Activated CD4-positive, alpha-beta T cell treated with anti-CD3 and anti-CD28 coated beads for 48 hours (primary cell): Measurements from ENCODE around the gene STX5.
"Not testable (repeated sequence)": the region's sequence is repeated elsewhere in the genome, so short reads cannot be mapped to it uniquely, and the experiment has no call there.

ENCODE experiments used
- DNase-seq: peaks from one replicate; pipeline ENCODE4 v3.0.0-alpha.2; 2020

The STX5 gene

GRCh38 chr11:62854013-62854824, 22.4 kb upstream of the STX5 start:
- DNase-seq, result no peak

- DNase-seq, result peak; percentile 31
These were observed 21.6 kb upstream of the STX5 start for GRCh38 chr11:62853279-62853965.

DNA sequence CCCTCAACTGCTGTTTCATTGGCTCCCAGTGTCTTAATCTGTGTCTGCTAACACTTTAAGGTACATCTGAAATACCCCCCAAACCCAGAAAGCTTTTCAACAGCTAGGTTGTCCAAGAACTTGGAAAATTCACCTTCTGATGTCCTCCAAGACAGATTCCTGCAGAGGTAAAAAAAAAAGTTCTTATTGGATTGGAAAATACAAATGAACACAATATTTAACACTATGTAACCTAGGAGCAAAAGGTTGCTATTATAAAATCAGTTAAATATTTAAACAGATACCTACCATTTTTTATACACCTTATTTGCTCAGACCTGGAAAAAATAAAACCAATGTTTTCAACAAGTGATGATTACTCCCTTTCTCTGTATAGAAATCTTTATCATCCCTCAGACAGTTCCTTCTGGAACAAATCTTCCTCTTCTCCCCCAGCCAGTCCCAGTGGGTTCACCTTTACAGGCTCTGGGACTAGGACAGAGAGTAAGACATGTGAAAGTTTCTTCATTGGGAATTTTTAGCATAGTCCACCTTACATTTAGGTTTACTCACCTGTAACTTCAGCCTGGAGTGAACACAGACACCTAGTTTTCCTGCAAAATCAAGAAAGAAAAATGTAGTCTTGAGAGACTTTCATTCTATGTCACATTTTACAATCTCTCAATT, 20.8 kb upstream of the STX5 start:
- no peak for DNase-seq

GRCh38 chr11:62851807-62852522, 20.1 kb upstream of the STX5 start:
- DNase-seq, result no peak

DNA sequence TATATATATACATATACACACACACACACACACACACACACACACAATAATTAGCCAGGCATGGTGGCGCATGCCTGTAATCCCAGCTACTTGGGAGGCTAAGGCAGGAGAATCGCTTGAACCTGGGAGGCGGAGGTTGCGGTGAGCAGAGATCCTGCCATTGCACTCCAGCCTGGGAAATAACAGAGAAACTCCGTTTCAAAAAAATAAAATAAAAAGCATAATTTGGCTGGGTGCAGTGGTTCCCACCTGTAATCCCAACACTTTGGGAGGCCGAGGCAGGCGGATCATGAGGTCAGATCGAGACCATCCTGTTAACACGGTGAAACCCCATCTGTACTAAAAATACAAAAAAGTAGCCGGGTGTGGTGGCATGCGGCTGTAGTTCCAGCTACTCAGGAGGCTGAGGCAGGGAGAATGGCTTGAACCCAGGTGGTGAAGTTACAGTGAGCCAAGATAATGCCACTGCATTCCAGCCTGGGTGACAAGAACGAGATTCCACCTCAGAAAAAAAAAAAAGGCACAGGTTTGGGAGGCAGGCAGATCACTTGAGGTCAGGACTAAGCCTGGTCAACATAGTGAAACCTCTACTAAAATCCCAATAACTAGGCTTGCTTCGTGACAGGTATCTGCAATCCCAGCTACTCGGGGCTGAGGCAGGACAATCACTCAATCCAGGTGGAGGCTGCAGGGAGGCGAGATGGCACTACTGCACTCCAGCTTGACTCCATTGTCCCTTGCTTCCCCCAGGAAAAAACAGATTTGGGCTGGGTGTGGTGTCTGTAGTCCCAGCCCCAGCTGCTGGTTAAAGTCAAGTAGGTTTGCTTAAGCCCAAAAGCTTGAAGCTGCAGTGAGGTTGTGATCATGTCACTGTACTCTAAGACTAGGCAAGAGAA, 19.3 kb upstream of the STX5 start:
- peak; percentile 61 for DNase-seq

- DNase-seq, result no peak
These were observed 16.0 kb upstream of the STX5 start for GRCh38 chr11:62847767-62848314.

DNA sequence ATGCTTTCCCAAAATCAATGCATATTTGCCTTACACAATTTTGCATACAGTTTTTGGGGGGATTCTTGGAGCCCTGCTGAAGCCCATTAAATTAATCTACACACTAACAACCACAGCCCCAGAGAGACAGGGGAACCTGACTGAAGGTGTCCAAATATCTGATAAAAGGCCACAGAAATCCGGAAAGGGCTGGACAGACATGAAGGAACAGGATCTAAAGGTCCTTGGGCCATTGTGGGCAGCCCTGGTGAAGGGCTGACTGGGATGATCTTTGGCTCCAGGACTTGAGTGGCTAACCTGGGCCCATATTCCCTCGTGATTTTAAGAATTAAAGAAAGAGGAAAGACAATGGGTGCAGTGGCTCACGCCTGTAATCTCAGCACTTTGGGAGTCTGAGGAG, 14.3 kb upstream of the STX5 start:
- no peak for DNase-seq

DNA sequence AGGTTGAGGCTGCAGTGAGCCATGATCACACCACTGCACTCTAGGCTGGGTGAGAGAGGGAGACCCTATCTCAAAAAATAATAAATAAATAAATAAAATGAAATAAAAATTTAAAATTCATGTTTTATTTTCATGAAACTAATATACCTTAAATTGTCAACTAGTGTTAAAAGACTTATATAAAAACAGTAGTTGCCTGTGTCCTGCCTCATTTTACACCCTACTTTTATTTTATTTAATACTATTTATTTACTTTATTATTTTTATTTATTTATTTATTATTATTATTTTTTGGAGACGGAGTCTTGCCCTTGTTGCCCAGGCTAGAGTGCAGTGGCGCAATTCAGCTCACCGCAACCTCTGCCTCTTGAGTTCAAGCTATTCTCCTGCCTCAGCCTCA, 12.3 kb upstream of the STX5 start:
- DNase-seq, result no peak

GRCh38 chr11:62843466-62843865, 11.6 kb upstream of the STX5 start:
- DNase-seq, result no peak

- DNase-seq, result not testable (repeated sequence)
These were observed 11.0 kb upstream of the STX5 start for GRCh38 chr11:62842891-62843290.

GRCh38 chr11:62842171-62842741, 10.4 kb upstream of the STX5 start:
- DNase-seq, result peak; percentile 61

DNA sequence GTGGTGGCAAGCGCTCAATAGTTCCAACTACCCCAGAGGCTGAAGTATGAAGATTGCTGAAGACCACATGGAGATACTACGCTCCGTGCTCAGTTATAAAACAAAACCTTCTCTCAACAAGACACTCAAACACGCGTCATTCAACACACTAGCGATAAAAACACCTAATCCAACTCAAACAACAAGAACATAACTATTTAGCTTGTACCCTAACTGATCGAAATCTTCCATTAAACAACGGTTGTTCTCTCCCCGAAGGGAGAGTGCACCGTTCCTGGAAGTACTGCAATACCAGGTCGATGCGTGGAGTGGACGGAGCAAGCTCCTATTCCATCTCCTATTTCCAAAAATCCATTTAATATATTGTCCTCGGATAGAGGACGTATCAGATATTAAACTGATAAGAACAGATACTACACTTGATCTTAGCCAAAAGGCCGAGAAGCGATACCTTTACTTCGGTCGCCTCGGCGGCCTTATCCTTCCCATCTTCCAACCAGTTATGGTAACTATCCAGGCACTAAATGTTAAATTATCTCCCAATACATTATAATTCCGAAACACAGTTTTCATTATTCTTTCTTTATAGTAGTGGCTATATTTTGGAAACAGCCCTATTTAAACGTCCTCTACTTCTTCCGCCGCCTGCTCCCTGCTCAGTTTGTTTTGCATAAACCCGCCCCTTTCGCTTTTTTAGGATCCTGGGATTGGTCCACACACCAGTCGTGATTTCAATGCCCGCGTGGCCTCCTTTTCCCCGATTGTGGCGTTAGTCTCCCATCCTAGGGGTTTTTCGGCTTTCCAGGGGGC, 9.7 kb upstream of the STX5 start:
- peak; percentile 85 for DNase-seq

DNA sequence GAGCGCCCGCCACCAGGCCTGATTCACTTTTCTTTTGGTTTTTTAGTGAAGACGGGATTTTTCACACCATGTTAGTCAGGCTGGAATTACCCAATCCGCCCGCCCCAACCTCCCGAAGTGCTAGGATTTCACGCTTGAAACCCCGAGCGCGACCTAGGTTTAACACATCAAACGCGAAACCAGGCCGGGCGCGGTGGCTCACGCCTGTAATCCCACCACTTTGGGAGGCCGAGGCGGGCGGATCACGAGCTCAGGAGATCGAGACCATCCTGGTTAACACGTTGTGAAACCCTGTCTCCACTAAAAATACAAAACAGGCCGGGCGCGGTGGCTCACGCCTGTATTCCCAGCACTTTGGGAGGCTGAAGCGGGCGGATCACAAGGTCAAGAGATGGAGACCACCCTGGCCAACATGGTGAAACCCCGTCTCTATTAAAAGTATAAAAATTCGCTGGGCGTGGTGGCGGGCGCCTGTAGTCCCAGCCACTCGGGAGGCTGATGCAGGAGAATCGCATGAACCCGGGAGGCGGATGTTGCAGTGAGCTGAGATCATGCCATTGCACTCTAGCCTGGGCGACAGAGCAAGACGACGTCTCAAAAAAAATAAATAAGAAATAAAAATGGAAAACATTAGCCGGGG, 9.0 kb upstream of the STX5 start:
- DNase-seq, result peak; percentile 91

- DNase-seq, result peak; percentile 95
These were observed 7.4 kb upstream of the STX5 start, which contains the start of gene WDR74 for GRCh38 chr11:62839050-62839945. Gene WDR74, minus strand, starts transcription at chr11:62839590. Its CDS starts 20 bp downstream, at chr11:62839570.

DNA sequence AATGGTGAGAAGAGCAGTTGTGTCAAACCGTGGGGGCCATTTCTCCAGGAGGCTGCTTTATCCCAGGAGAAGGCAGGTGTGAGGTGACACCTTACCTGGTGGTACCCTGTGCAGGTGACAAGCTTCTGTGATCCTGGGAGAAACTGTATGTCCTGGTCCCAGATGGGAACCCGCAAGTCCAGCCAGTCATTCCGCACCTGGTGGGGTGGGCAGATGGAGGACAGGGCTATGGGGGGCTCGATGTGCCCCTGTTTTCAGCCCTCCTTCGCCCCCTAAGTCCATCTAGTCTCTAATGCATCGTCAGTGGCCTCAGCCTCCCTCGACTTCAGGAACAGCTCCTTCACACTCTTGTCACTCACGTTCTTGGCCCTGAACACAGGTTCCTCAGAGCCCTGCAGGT, 3.5 kb upstream of the STX5 start:
- DNase-seq, result no peak

- DNase-seq, result peak; percentile 25
These were observed 734 bp upstream of the STX5 start, which contains the start of gene TEX54 for GRCh38 chr11:62832336-62833234. Gene TEX54, minus strand, starts transcription at chr11:62832841.

DNA sequence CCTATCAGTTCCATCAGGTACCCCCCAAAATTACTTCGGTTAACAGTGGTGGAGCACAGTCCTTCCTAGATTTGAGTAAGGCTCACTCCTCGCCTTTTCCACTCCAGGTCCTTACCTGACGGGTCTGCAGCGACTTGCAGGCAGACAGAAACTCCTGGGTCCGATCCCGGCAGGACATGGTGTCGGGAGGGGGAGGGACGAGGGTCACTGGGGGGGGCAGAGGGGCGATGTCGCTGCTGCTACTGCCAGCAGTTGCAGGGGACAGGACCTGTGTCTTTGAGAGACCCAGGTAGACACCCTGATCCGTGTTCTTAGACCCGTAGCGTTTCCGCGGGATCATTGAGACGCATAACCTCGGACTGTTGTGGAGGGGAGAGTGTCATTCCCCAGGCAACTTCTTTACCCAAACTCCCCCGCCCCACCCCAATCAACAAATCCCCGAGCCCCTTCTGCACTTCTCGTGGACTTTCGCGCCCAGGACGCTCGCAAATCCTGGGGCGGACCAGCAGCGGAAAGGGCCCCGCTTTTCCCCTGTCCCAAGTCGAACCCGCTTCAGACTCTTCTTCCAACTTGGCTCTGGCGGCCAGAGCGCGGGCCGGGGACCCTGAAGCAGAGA, 839 bp downstream of the STX5 start:
- no peak for DNase-seq
